Naive thymus-derived CD8-positive, alpha-beta T cell (primary cell): ENCODE data around the gene STUM. TPM values are rescaled to one million over a fixed set of nuclear protein-coding genes. Genes with fewer than 3 reads are reported as not detected.

Experiments
- ATAC-seq, 2 donors: fragments of 150-1000 bp; cut with Tn5 transposase in 1 of 2; sonication (Bioruptor Pico), chemical (Tn5 transposase) in 1 of 2; 1 replicate in 1 of 2; 2 replicates in 1 of 2; pipeline ENCODE4 v1.10.0; 2021; ENCODE audit warnings: mild to moderate bottlenecking in 2 of 2, moderate library complexity in 2 of 2
- POLR2A ChIA-PET: fragments of 350-600 bp; sonication (Branson Sonifier 250); formaldehyde crosslinking; loops from one replicate; lab custom pipeline; 2021; ENCODE audit warnings: antibody characterized with exemption; lab: Charles Lee
- DNase-seq, 10 donors: peaks; one replicate each; pipeline versions ENCODE4 v3.0.0 to v3.0.0-alpha.2; 2020 to 2022
- H3K27ac Mint-ChIP-seq, 10 donors: one replicate each; pipeline ENCODE4 v1.8.0; 2020 to 2022; ENCODE audit warnings: mild to moderate bottlenecking in 10 of 10, mixed read lengths in 10 of 10, moderate library complexity in 4 of 10, inconsistent platforms in 1 of 10
- H3K27me3 Mint-ChIP-seq, 5 donors: one replicate each; pipeline ENCODE4 v1.8.0; 2021 to 2022; ENCODE audit warnings: mixed read lengths in 5 of 5
- H3K36me3 Mint-ChIP-seq, 3 donors: one replicate each; pipeline ENCODE4 v1.8.0; 2020 to 2022; ENCODE audit warnings: mixed read lengths in 3 of 3, mild to moderate bottlenecking in 2 of 3, inconsistent platforms in 1 of 3
- H3K4me1 Mint-ChIP-seq, 4 donors: one replicate each; pipeline ENCODE4 v1.8.0; 2021 to 2022; ENCODE audit warnings: mixed read lengths in 4 of 4
- H3K4me3 Mint-ChIP-seq, 10 donors: one replicate each; pipeline ENCODE4 v1.8.0; 2020 to 2022; ENCODE audit warnings: mild to moderate bottlenecking in 10 of 10, mixed read lengths in 10 of 10, moderate library complexity in 6 of 10, inconsistent platforms in 1 of 10
- H3K9me3 Mint-ChIP-seq, 9 donors: one replicate each; pipeline ENCODE4 v1.8.0; 2020 to 2022; ENCODE audit warnings: mixed read lengths in 9 of 9, mild to moderate bottlenecking in 3 of 9, inconsistent platforms in 1 of 9, moderate library complexity in 1 of 9
- polyA plus RNA-seq, 3 donors: library from polyadenylated mRNA; unstranded; fragments of 300-500 nt; fragmentation: Illumina TruSeq; gene quantifications; one replicate each; pipeline ENCODE4 v1.2.3, GENCODE V29; 2021
- total RNA-seq, 8 experiments: library from RNA in 2 of 8; stranded (reverse) in 2 of 8; gene quantifications; one replicate each; pipeline ENCODE4 v1.2.3 and lab custom pipeline; 2021 to 2026

STUM gene
- total and polyA plus RNA-seq, 5 experiments from 2014 or later, result 0.14 to 0.65 TPM; not detected in 3

DNA sequence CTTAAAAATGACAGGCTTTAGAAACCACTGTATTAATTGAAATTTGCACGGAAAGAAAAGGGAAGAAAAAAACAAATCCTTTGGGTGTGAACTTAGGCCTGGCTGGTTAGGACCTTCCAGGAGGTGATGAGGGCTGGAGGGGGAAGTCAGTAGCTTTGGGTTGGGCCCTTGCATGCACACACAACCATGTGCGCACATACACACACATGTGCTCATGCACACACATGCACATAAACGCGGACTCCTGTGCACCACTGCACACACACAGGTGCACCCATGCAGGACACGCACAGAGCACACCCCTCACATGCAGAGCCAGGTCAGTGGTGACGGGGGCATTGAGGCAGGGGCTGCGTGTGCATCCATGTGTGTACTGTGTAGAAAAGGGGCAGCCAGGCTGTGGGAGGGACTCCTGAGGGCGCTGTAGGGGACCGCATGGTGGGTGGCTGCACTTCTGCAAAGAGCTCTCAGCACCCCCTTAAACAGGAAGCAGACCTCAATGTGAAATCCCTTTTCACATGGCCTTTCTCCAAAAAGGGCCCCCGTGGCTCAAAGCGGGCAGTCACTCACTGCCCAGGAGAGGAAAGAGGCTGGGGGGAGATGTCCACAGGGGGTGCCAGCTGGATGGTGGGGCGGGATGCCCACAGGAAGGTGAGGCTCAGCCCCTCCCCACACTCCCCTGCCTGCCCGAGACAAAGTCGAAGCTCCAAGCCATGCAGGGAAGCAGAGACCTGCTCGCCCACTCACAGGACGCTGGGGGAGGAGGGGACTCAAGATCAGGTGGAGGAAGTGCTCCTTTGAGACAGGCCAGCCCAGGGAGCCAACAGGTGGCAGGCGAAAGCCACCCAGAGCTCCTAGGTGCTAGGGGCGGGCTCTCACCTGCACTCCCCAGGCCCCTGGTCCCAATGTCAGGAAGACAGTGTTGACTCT is 95.3 kb downstream of the STUM start:
- ATAC-seq, result peak; percentile 45 to 67
- POLR2A ChIA-PET, result interaction anchor here (1.0 to 26.5 kb wide), 12 partner anchors 9 to 185 kb away, joined by 3 to 613 read pairs (median 11); partner anchors contain the start of gene ITPKB
- DNase-seq, result peak in 7 of 10 donors; percentile 49 to 80 (median 60)
- Mint-ChIP-seq H3K9me3 (no peaks in the 10 kb centered on the region), H3K36me3 (peaks cover 5 to 83% (median 8%) of the 10 kb centered on the region in 3 donors), H3K4me3 (peak overlapping the region; percentile 53 to 86 (median 74)), H3K4me1 (peaks cover 33 to 76% (median 74%) of the 10 kb centered on the region in 4 donors), H3K27me3 (no peaks in the 10 kb centered on the region), H3K27ac (peak overlapping the region in 9 of 10 donors; percentile 88 to 97 (median 93))

DNA sequence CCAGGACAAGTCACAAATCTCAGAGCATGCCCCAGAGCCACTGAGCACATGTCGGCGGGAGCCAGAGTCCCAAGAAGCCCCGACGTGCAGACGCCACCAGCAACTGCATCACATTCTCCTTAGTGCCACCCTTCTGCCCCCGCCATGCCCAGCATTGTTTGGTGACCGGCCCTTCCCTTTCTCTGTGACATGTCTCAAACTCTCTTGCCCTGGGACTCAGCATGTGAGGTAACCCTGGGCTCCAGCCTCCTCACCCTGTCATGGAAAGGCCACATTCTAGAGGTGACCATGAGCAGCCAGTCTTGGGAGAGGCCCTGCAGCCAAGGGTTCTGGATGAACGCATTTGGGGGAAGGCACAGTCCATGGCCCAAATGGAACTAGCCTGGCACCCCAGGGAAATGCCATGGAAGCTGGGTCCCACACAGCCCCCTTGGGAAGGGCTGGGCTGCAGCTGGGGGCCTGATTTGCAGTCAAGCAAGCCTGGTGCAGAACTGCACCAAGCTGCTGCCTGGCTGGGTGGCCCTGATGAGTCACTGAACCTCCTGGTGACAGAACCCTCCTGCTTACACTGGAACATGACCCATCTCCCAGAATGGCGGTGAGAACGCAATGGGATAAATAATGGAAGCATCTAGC is 96.1 kb downstream of the STUM start:
- ATAC-seq (peak in 1 of 2 donors; percentile 17), DNase-seq (peak in 1 of 10 donors; percentile 37)
- peak overlapping the region in 9 of 10 donors; percentile 87 to 97 (median 93) for H3K27ac Mint-ChIP-seq
- no peaks in the 10 kb centered on the region for H3K9me3 Mint-ChIP-seq
- H3K4me3 Mint-ChIP-seq, result peak overlapping the region; percentile 53 to 86 (median 74)
- POLR2A ChIA-PET, result interaction anchor here (0.6 to 26.5 kb wide), 17 partner anchors 8 to 184 kb away, joined by 3 to 613 read pairs (median 6); partner anchors contain the start of gene ITPKB
- H3K4me1 Mint-ChIP-seq, result peaks cover 35 to 83% (median 78%) of the 10 kb centered on the region in 4 donors
- peaks cover 5 to 80% (median 8%) of the 10 kb centered on the region in 3 donors for H3K36me3 Mint-ChIP-seq
- no peaks in the 10 kb centered on the region for H3K27me3 Mint-ChIP-seq

DNA sequence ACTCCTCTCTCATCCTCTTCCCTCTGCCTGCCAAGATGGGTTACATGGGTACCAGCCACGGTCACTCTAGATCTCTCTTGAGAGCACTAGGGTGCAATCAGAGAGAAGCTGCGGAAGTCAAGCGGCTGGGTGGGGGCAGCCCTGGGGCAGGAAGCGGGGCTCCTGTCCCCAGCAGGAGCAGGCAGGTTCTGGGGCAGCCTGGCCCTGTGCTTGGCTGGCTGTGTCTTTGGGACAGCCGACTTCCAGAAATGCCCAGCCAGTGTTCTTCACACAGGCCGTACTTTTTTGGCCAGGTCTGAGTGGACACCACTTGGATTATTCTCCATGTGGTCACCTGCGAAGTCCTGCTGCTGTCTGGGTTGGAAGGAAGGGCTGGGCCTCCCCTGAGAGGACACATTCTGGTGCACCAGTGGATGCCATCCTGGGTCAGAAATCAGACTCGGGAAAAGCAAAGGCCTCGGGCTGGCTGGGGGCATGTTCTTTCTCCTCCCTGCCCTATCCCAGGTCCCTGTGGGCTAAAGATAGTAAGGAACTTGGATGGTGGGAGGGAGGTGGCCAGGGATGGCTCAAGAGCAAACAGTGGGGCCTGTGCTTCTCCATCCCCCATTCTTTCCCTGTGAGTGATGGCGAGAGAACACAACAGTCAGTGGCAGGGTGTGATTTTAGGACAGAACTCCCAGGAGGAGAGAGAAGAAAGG is 96.9 kb downstream of the STUM start:
- POLR2A ChIA-PET, result interaction anchor here (0.6 to 26.5 kb wide), 14 partner anchors 8 to 293 kb away, joined by 3 to 613 read pairs (median 4); partner anchors contain the start of gene ITPKB
- Mint-ChIP-seq H3K27ac (peak overlapping the region in 9 of 10 donors; percentile 87 to 97 (median 93)), H3K9me3 (no peaks in the 10 kb centered on the region), H3K4me1 (peaks cover 40 to 82% (median 74%) of the 10 kb centered on the region in 4 donors), H3K4me3 (peak overlapping the region; percentile 31 to 86 (median 74)), H3K36me3 (peaks cover 5 to 76% (median 8%) of the 10 kb centered on the region in 3 donors), H3K27me3 (no peaks in the 10 kb centered on the region)
- ATAC-seq, result peak; percentile 46 to 51
- DNase-seq, result peak in 4 of 10 donors; percentile 42 to 75 (median 50)

DNA sequence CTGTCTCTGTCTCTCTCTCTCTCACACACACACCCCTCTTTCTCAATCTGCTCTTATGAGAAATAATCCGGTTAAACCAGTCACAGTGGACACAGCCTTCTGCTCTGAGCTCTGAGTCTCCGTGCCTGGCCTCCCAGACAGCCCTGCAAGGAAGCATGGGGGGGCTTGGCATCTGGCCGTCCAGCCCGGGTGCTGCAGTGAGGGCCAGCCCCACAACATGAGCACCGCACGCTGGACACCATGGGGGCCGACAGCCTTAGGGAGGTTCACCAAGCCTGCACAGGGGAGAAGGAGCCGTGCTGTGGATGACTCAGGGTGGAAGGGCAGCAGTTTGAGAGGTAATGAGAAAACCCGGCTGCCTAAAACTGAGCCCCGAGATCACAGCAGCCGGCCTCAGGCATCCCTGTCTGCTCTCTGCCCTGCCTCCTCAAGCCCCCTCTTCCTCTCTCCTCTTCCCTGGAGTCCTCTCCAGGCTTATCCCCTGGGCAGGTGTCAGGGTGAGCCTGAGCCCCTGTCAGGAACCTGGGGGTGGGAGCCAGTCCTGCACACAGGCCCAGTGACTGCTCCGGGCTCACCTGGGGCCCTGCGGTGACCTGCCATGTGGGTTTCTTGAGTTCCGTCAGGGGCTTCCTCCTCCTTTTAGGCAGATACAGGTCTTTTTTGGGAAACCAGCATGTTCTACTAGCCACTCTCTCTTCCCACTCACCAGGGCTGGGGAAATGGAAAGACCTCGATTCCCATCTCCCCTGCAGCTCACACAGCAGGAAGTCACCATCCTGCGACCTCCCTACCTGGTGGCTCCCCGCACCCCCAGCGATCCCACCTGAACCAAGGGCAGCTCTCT is 97.7 kb downstream of the STUM start:
- Mint-ChIP-seq H3K9me3 (no peaks in the 10 kb centered on the region), H3K27ac (peak overlapping the region in 9 of 10 donors; percentile 85 to 97 (median 92)), H3K4me3 (peak overlapping the region; percentile 19 to 86 (median 66)), H3K36me3 (peaks cover 5 to 70% (median 8%) of the 10 kb centered on the region in 3 donors), H3K4me1 (peaks cover 45 to 75% (median 71%) of the 10 kb centered on the region in 4 donors), H3K27me3 (no peaks in the 10 kb centered on the region)
- ATAC-seq, result no peak
- POLR2A ChIA-PET, result interaction anchor here (1.0 to 26.5 kb wide), 7 partner anchors 10 to 90 kb away, joined by 3 to 613 read pairs (median 5); no protein-coding TSS in a partner anchor
- peak in 1 of 10 donors; percentile 50 for DNase-seq

DNA sequence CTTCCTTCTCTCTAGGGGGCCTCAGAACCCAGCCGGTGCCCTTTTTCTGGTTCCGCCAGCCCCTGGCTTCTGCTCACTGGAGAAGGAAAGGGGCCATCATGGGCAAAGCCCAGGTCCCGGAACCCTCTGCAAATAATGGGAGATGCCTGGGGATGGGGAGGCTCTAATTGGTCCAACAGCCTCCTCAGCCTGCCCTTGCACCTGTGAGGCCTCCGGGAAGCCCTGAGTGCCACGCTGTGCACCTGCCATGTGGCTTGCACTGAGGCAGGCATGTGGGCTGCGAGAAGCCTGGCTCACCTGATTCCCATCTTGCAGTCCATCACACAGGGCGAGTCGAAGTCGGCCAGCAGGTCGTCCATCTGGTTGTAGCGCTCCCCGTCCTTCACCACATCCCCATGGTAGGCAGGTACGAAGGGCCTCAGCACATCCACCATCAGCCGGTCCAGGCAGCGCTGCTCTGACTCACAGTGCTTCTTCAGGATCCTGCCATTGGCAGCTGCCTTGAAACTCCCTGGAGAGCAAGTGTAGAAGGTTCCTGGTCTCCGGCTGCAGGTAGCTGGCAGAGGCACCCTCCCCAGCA is 98.4 kb downstream of the STUM start:
- POLR2A ChIA-PET, result interaction anchor here (1.0 to 26.5 kb wide), 4 partner anchors 11 to 90 kb away, joined by 3 to 613 read pairs (median 4); no protein-coding TSS in a partner anchor
- DNase-seq, result no peak
- Mint-ChIP-seq H3K27ac (peak overlapping the region in 9 of 10 donors; percentile 85 to 97 (median 92)), H3K36me3 (peaks cover 5 to 63% (median 8%) of the 10 kb centered on the region in 3 donors), H3K4me3 (peak overlapping the region in 8 of 10 donors; percentile 7 to 86 (median 69)), H3K9me3 (no peaks in the 10 kb centered on the region), H3K4me1 (peaks cover 45 to 73% (median 69%) of the 10 kb centered on the region in 4 donors), H3K27me3 (no peaks in the 10 kb centered on the region)
- ATAC-seq, result no peak

DNA sequence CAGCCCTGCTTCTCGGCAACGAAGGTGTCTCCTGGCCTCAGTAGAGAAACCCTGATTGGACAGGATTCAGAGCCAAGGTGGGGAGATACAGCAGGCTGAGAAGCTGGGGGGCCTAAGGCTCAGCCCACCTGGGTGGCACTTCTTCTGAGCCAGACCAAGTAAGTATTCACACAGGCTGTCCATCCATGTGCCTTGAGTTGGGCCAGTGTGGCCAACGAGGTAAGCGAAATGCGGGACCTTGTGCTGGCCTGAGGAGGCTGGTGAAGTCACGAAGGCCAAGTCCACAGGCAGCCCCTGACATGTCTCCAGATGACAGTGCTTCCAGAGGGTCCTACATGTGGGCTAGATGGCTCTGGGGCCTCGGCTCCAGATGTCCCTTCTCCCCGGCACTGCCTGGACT is 99.2 kb downstream of the STUM start:
- DNase-seq (no peak), ATAC-seq (no peak)
- H3K36me3 Mint-ChIP-seq, result peaks cover 5 to 56% (median 8%) of the 10 kb centered on the region in 3 donors
- H3K27me3 Mint-ChIP-seq, result no peaks in the 10 kb centered on the region
- no peaks in the 10 kb centered on the region for H3K9me3 Mint-ChIP-seq
- peak overlapping the region in 9 of 10 donors; percentile 82 to 95 (median 89) for H3K27ac Mint-ChIP-seq
- peak overlapping the region in 2 of 10 donors; percentile 20 to 52 for H3K4me3 Mint-ChIP-seq
- POLR2A ChIA-PET, result interaction anchor here (1.0 to 26.5 kb wide), 3 partner anchors 26 to 57 kb away, joined by 4 to 613 read pairs (median 5); no protein-coding TSS in a partner anchor
- peaks cover 45 to 68% (median 63%) of the 10 kb centered on the region in 4 donors for H3K4me1 Mint-ChIP-seq

DNA sequence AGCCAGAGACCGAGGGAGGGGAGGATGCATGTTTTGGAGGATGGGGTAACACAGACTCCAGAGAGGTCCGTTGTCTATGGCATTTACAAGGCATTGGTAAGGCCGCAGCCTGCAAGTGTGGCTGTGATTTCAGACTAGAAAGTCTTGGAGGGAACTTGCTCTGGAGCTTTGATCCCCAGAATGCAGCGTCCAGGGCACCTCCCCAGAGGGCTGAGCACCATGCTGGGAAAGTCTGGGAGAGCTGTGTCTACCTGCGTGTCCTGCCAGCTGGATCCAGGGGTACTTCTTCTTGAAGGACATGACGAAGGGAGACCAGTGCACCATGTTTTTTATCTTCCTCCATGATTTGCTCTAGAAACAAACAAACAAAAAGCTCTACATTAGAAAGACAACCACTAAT is 99.9 kb downstream of the STUM start:
- Mint-ChIP-seq H3K27ac (peak overlapping the region in 9 of 10 donors; percentile 58 to 95 (median 85)), H3K36me3 (peaks cover 5 to 51% (median 8%) of the 10 kb centered on the region in 3 donors), H3K27me3 (no peaks in the 10 kb centered on the region), H3K4me1 (peaks cover 43 to 61% (median 56%) of the 10 kb centered on the region in 4 donors), H3K9me3 (no peaks in the 10 kb centered on the region), H3K4me3 (peak overlapping the region in 3 of 10 donors; percentile 20 to 52 (median 36))
- POLR2A ChIA-PET, result interaction anchor here (1.0 to 26.5 kb wide), 2 partner anchors 26 to 45 kb away, joined by 4 to 613 read pairs; no protein-coding TSS in a partner anchor
- ATAC-seq, result no peak
- DNase-seq, result no peak

DNA sequence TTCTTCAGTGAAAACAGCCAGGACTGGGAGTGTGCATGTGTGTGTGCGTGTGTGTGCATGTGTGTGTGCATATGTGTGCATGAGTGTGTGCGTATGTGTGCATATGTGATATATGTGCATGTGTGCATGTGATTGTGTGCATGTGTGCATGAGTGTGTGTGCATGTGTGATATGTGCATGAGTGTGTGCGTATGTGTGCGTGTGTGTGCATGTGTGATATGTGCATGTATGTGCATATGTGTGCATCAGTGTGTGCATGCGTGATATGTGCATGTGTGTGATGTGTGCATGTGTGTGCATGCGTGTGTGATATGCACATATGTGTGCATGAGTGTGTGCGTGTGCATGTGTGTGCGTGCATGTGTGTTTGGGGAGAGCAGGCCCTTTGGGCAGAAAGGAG is 100.7 kb downstream of the STUM start:
- no peak for ATAC-seq
- Mint-ChIP-seq H3K27ac (peak overlapping the region in 7 of 10 donors; percentile 82 to 95 (median 85)), H3K36me3 (peaks cover 5 to 48% (median 8%) of the 10 kb centered on the region in 3 donors)

DNA sequence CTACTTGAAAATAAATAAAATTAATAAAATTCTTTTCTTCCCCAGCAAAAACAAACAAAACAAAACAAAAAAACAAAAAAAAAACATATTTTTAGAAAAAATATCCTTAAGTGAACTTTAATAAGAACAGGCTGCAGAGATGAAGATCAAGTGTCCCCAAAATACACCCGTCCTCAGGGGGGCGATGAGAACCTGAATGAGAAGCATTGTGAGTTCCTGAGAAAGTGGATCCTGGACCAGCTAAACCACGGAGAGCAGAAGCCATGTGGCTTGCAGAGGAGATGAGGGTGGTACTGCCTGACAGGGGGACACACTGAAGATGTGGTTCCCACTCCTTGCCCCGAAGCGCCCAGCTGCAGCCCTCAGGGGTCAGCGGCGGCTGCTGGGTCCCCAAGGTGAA is 101.2 kb downstream of the STUM start:
- H3K36me3 Mint-ChIP-seq, result peaks cover 5 to 46% (median 8%) of the 10 kb centered on the region in 3 donors
- H3K4me1 Mint-ChIP-seq, result peaks cover 40 to 47% (median 42%) of the 10 kb centered on the region in 4 donors
- peak overlapping the region in 2 of 10 donors; percentile 82 to 92 for H3K27ac Mint-ChIP-seq
- POLR2A ChIA-PET, result interaction anchor here (0.7 to 26.5 kb wide), 6 partner anchors 24 to 90 kb away, joined by 3 to 613 read pairs (median 4); no protein-coding TSS in a partner anchor
- no peaks in the 10 kb centered on the region for H3K9me3 Mint-ChIP-seq
- H3K4me3 Mint-ChIP-seq, result peak overlapping the region in 7 of 10 donors; percentile 31 to 79 (median 50)
- H3K27me3 Mint-ChIP-seq, result no peaks in the 10 kb centered on the region
- ATAC-seq (no peak), DNase-seq (peak in 6 of 10 donors; percentile 43 to 70 (median 61))

More for the DNA sequence above, 100.7 kb downstream of the STUM start:
- peak in 1 of 10 donors; percentile 16 for DNase-seq
- Mint-ChIP-seq H3K4me3 (peak overlapping the region in 4 of 10 donors; percentile 14 to 59 (median 37)), H3K27me3 (no peaks in the 10 kb centered on the region), H3K4me1 (peaks cover 39 to 52% (median 47%) of the 10 kb centered on the region in 4 donors), H3K9me3 (no peaks in the 10 kb centered on the region)
- POLR2A ChIA-PET, result interaction anchor here (0.7 to 26.5 kb wide), 4 partner anchors 25 to 90 kb away, joined by 3 to 613 read pairs (median 4); no protein-coding TSS in a partner anchor
